HEK293 (cell line): ENCODE measurements around the gene VEGFB.

Experiments
- CTCF ChIP-seq: fragments of 450-650 bp; formaldehyde crosslinking; IDR thresholded peaks from 2 replicates; pipeline ENCODE4 v1.5.1; 2016; ENCODE audit warnings: missing biosample characterization, missing genetic modification characterization
- KLF16 ChIP-seq: fragments of 450-650 bp; formaldehyde crosslinking; IDR thresholded peaks from 2 replicates; pipeline ENCODE4 v1.5.1; 2017; ENCODE audit warnings: missing biosample characterization, missing genetic modification characterization
- KLF7 ChIP-seq: fragments of 450-650 bp; formaldehyde crosslinking; IDR thresholded peaks from 2 replicates; pipeline ENCODE4 v1.5.1; 2016; ENCODE audit warnings: missing biosample characterization, missing genetic modification characterization, borderline replicate concordance
- MYNN ChIP-seq: fragments of 450-650 bp; formaldehyde crosslinking; IDR thresholded peaks from 2 replicates; pipeline ENCODE4 v1.5.1; 2016; ENCODE audit warnings: missing biosample characterization, missing genetic modification characterization, borderline replicate concordance
- PBX3 ChIP-seq: sonication (generic); formaldehyde crosslinking; IDR thresholded peaks from 2 replicates; pipeline ENCODE4 v1.8.1; 2022; ENCODE audit warnings: mild to moderate bottlenecking, moderate library complexity, missing genetic modification reagents
- ZBTB20 ChIP-seq: fragments of 450-650 bp; formaldehyde crosslinking; IDR thresholded peaks from 2 replicates; pipeline ENCODE4 v1.5.1; 2016; ENCODE audit warnings: missing biosample characterization, missing genetic modification characterization
- ZBTB21 ChIP-seq: fragments of 450-650 bp; formaldehyde crosslinking; IDR thresholded peaks from 2 replicates; pipeline ENCODE4 v1.5.1; 2017; ENCODE audit warnings: missing biosample characterization, missing genetic modification characterization
- ZFP69B ChIP-seq: fragments of 450-650 bp; formaldehyde crosslinking; IDR thresholded peaks from 2 replicates; pipeline ENCODE4 v1.5.1; 2016; ENCODE audit warnings: missing biosample characterization, missing genetic modification characterization
- ZNF19 ChIP-seq: fragments of 450-650 bp; formaldehyde crosslinking; IDR thresholded peaks from 2 replicates; pipeline ENCODE4; 2016; ENCODE audit warnings: missing biosample characterization, missing genetic modification characterization, low read depth
- ZNF341 ChIP-seq: fragments of 450-650 bp; formaldehyde crosslinking; IDR thresholded peaks from 2 replicates; pipeline ENCODE4; 2016; ENCODE audit warnings: low read depth, missing biosample characterization, missing genetic modification characterization
- ZNF391 ChIP-seq: fragments of 450-650 bp; formaldehyde crosslinking; IDR thresholded peaks from 2 replicates; pipeline ENCODE4 v1.5.1; 2016; ENCODE audit warnings: low read depth, missing biosample characterization, missing genetic modification characterization, borderline replicate concordance
- ZNF571 ChIP-seq: fragments of 450-650 bp; formaldehyde crosslinking; IDR thresholded peaks from 2 replicates; pipeline ENCODE4 v1.5.0; 2017; ENCODE audit warnings: missing biosample characterization, missing genetic modification characterization
- ZNF580 ChIP-seq: fragments of 450-650 bp; formaldehyde crosslinking; IDR thresholded peaks from 2 replicates; pipeline ENCODE4 v1.5.1; 2016; ENCODE audit warnings: missing biosample characterization, missing genetic modification characterization
- ZNF585B ChIP-seq: fragments of 450-650 bp; formaldehyde crosslinking; IDR thresholded peaks from 2 replicates; pipeline ENCODE4 v1.5.1; 2016; ENCODE audit warnings: missing biosample characterization, missing genetic modification characterization
- ZNF654 ChIP-seq: fragments of 450-650 bp; formaldehyde crosslinking; IDR thresholded peaks from 2 replicates; pipeline ENCODE4 v1.5.1; 2016; ENCODE audit warnings: low read depth, missing biosample characterization, missing genetic modification characterization
- ZNF660 ChIP-seq: fragments of 450-650 bp; IDR thresholded peaks from 2 replicates; pipeline ENCODE4 v1.5.1; 2018; ENCODE audit warnings: missing biosample characterization, mild to moderate bottlenecking, missing genetic modification characterization
- ZNF707 ChIP-seq: fragments of 450-650 bp; formaldehyde crosslinking; IDR thresholded peaks from 2 replicates; pipeline ENCODE4 v1.5.1; 2016; ENCODE audit warnings: missing biosample characterization, missing genetic modification characterization
- ZNF776 ChIP-seq: fragments of 450-650 bp; formaldehyde crosslinking; IDR thresholded peaks from 2 replicates; pipeline ENCODE4 v1.5.0; 2017; ENCODE audit warnings: missing biosample characterization, missing genetic modification characterization, borderline replicate concordance
- ZSCAN30 ChIP-seq: fragments of 450-650 bp; IDR thresholded peaks from 2 replicates; pipeline ENCODE4 v1.5.1; 2018; ENCODE audit warnings: missing biosample characterization, mild to moderate bottlenecking, missing genetic modification characterization, moderate library complexity
- TF ChIP-seq, protein P1 (sequence below): fragments of 450-650 bp; formaldehyde crosslinking; IDR thresholded peaks from 2 replicates; pipeline ENCODE4 v1.5.1; 2016; ENCODE audit warnings: missing biosample characterization, missing genetic modification characterization
- TF ChIP-seq, protein P2 (sequence below): fragments of 450-650 bp; IDR thresholded peaks from 2 replicates; pipeline ENCODE4 v1.5.1; 2018; ENCODE audit warnings: missing biosample characterization, mild to moderate bottlenecking, missing genetic modification characterization
- TF ChIP-seq, protein P3 (sequence below): fragments of 450-650 bp; formaldehyde crosslinking; IDR thresholded peaks from 2 replicates; pipeline ENCODE4 v1.5.1; 2016; ENCODE audit warnings: missing biosample characterization, missing genetic modification characterization
- TF ChIP-seq, protein P4 (sequence below): fragments of 450-650 bp; formaldehyde crosslinking; IDR thresholded peaks from 2 replicates; pipeline ENCODE4 v1.5.1; 2016; ENCODE audit warnings: missing biosample characterization, missing genetic modification characterization, low read depth
- TF ChIP-seq, protein P5 (sequence below): fragments of 450-650 bp; formaldehyde crosslinking; IDR thresholded peaks from 2 replicates; pipeline ENCODE4 v1.5.1; 2016; ENCODE audit warnings: missing biosample characterization, missing genetic modification characterization
- TF ChIP-seq, protein P6 (sequence below): fragments of 450-650 bp; formaldehyde crosslinking; optimal IDR thresholded peaks from 2 replicates; pipeline ENCODE3; 2016; ENCODE audit warnings: missing biosample characterization, mild to moderate bottlenecking, missing genetic modification characterization

The VEGFB gene

GRCh38 chr11:64269540-64270220 lies 35.3 kb downstream of the VEGFB start (continued):
- TF ChIP-seq MYNN (no peak), KLF16 (tag by site-specific recombination) (peak; percentile 84), ZBTB20 (tag by site-specific recombination) (no peak), ZNF585B (peak; percentile 43; the same call in 1 of the 2 replicates), ZNF19 (tag by site-specific recombination) (no peak), ZBTB21 (no peak), ZNF341 (tag by site-specific recombination) (no peak), ZNF660 (tag by site-specific recombination) (peak; percentile 52), ZNF571 (tag by site-specific recombination) (no peak), ZNF707 (tag by site-specific recombination) (no peak), ZNF580 (tag by site-specific recombination) (peak; percentile 97), ZSCAN30 (peak; percentile 73), CTCF (tag by site-specific recombination) (0 out of 2 replicates have a peak, but pooled peaks have one; percentile 25), ZNF654 (tag by site-specific recombination) (no peak), ZFP69B (tag by site-specific recombination) (no peak), KLF7 (peak; percentile 55), PBX3 (CRISPR knock-in tag) (0 out of 2 replicates have a peak, but pooled peaks have one; percentile 34), ZNF776 (tag by site-specific recombination) (no peak), ZNF391 (tag by site-specific recombination) (peak; percentile 16; the same call in 1 of the 2 replicates)
- TF ChIP-seq, protein P1, sequence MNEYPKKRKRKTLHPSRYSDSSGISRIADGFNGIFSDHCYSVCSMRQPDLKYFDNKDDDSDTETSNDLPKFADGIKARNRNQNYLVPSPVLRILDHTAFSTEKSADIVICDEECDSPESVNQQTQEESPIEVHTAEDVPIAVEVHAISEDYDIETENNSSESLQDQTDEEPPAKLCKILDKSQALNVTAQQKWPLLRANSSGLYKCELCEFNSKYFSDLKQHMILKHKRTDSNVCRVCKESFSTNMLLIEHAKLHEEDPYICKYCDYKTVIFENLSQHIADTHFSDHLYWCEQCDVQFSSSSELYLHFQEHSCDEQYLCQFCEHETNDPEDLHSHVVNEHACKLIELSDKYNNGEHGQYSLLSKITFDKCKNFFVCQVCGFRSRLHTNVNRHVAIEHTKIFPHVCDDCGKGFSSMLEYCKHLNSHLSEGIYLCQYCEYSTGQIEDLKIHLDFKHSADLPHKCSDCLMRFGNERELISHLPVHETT (tag by site-specific recombination), result peak; percentile 45; the same call in 1 of the 2 replicates
- TF ChIP-seq, protein P2, sequence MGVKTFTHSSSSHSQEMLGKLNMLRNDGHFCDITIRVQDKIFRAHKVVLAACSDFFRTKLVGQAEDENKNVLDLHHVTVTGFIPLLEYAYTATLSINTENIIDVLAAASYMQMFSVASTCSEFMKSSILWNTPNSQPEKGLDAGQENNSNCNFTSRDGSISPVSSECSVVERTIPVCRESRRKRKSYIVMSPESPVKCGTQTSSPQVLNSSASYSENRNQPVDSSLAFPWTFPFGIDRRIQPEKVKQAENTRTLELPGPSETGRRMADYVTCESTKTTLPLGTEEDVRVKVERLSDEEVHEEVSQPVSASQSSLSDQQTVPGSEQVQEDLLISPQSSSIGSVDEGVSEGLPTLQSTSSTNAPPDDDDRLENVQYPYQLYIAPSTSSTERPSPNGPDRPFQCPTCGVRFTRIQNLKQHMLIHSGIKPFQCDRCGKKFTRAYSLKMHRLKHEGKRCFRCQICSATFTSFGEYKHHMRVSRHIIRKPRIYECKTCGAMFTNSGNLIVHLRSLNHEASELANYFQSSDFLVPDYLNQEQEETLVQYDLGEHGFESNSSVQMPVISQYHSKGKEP, result 0 out of 2 replicates have a peak, but pooled peaks have one; percentile 3
- TF ChIP-seq, protein P3, sequence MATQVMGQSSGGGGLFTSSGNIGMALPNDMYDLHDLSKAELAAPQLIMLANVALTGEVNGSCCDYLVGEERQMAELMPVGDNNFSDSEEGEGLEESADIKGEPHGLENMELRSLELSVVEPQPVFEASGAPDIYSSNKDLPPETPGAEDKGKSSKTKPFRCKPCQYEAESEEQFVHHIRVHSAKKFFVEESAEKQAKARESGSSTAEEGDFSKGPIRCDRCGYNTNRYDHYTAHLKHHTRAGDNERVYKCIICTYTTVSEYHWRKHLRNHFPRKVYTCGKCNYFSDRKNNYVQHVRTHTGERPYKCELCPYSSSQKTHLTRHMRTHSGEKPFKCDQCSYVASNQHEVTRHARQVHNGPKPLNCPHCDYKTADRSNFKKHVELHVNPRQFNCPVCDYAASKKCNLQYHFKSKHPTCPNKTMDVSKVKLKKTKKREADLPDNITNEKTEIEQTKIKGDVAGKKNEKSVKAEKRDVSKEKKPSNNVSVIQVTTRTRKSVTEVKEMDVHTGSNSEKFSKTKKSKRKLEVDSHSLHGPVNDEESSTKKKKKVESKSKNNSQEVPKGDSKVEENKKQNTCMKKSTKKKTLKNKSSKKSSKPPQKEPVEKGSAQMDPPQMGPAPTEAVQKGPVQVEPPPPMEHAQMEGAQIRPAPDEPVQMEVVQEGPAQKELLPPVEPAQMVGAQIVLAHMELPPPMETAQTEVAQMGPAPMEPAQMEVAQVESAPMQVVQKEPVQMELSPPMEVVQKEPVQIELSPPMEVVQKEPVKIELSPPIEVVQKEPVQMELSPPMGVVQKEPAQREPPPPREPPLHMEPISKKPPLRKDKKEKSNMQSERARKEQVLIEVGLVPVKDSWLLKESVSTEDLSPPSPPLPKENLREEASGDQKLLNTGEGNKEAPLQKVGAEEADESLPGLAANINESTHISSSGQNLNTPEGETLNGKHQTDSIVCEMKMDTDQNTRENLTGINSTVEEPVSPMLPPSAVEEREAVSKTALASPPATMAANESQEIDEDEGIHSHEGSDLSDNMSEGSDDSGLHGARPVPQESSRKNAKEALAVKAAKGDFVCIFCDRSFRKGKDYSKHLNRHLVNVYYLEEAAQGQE (tag by site-specific recombination), result no peak; the same call in 1 of the 2 replicates
- TF ChIP-seq, protein P4, sequence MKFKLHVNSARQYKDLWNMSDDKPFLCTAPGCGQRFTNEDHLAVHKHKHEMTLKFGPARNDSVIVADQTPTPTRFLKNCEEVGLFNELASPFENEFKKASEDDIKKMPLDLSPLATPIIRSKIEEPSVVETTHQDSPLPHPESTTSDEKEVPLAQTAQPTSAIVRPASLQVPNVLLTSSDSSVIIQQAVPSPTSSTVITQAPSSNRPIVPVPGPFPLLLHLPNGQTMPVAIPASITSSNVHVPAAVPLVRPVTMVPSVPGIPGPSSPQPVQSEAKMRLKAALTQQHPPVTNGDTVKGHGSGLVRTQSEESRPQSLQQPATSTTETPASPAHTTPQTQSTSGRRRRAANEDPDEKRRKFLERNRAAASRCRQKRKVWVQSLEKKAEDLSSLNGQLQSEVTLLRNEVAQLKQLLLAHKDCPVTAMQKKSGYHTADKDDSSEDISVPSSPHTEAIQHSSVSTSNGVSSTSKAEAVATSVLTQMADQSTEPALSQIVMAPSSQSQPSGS (tag by site-specific recombination), result peak; percentile 57; the same call in 1 of the 2 replicates
- TF ChIP-seq, protein P5, sequence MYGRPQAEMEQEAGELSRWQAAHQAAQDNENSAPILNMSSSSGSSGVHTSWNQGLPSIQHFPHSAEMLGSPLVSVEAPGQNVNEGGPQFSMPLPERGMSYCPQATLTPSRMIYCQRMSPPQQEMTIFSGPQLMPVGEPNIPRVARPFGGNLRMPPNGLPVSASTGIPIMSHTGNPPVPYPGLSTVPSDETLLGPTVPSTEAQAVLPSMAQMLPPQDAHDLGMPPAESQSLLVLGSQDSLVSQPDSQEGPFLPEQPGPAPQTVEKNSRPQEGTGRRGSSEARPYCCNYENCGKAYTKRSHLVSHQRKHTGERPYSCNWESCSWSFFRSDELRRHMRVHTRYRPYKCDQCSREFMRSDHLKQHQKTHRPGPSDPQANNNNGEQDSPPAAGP, result no peak
- TF ChIP-seq, protein P6, sequence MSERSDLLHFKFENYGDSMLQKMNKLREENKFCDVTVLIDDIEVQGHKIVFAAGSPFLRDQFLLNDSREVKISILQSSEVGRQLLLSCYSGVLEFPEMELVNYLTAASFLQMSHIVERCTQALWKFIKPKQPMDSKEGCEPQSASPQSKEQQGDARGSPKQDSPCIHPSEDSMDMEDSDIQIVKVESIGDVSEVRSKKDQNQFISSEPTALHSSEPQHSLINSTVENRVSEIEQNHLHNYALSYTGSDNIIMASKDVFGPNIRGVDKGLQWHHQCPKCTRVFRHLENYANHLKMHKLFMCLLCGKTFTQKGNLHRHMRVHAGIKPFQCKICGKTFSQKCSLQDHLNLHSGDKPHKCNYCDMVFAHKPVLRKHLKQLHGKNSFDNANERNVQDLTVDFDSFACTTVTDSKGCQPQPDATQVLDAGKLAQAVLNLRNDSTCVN (tag by site-specific recombination), result peak; percentile 93
